Measurements from ENCODE around the gene CNTRL. TPM values are rescaled to one million over a fixed set of nuclear protein-coding genes. Genes with fewer than 3 reads are reported as not detected.

Gene CNTRL
- total RNA-seq, 1 experiment from 2014 or later = 11.6 TPM

- peaks cover 2 to 7% of the 10 kb centered on the region in 2 experiments; a peak in 2 of 5 replicates for H3K9me3 Mint-ChIP-seq
- no peak overlapping the region for H4K5ac ChIP-seq (ENCODE audit: insufficient read length, low read depth, low read length)
- H3K4me3 Mint-ChIP-seq = no peak overlapping the region
- no peaks in the 10 kb centered on the region for H4K20me1 ChIP-seq (ENCODE audit: control insufficient read depth, insufficient read depth, insufficient read length)
- H3K27ac Mint-ChIP-seq = no peak overlapping the region
- H4K8ac ChIP-seq (replicated peaks; ENCODE audit: insufficient read length, low read depth, low read length) = no peak overlapping the region
- H3K23me2 ChIP-seq (ENCODE audit: insufficient read length, low read depth, low read length, poor library complexity, severe bottlenecking) = no peaks in the 10 kb centered on the region
- no peak overlapping the region for H2AFZ ChIP-seq (ENCODE audit: low read length)
- no peak overlapping the region for H4K91ac ChIP-seq (ENCODE audit: insufficient read length, low read depth, low read length)
- no peak overlapping the region for H3T11ph ChIP-seq (ENCODE audit: low read length)
- H2BK15ac ChIP-seq (ENCODE audit: low read depth, low read length) = no peak overlapping the region
- WGBS (ENCODE audit: extremely low coverage, insufficient read length, low lambda C conversion rate) = no CpG with 5 or more reads among the region's 1 CpG
- H3K9me3 ChIP-seq (ENCODE audit: control insufficient read depth, low read depth, low read length) = no peaks in the 10 kb centered on the region
- no peaks in the 10 kb centered on the region for H3K79me2 ChIP-seq (ENCODE audit: insufficient read depth, low read length)
- no peak overlapping the region for H2BK12ac ChIP-seq (ENCODE audit: insufficient read length, low read depth, low read length)
- H3K9ac ChIP-seq (ENCODE audit: extremely low read depth, insufficient read length, low read length) = no peak overlapping the region
- H3K79me1 ChIP-seq (ENCODE audit: insufficient read depth, low read depth, low read length, poor library complexity, severe bottlenecking) = no peaks in the 10 kb centered on the region
- H2AK5ac ChIP-seq (ENCODE audit: insufficient read length, low read length) = no peak overlapping the region
- TF ChIP-seq CTCF (conservative IDR thresholded peaks at IDR 0.05) = no peak
- H3K23ac ChIP-seq (ENCODE audit: insufficient read length, low read depth, low read length) = no peak overlapping the region
- peaks cover 68% of the 10 kb centered on the region for H3K27me3 Mint-ChIP-seq (ENCODE audit: low read depth)
- 0 out of 4 replicates have a peak, but pooled peaks cover 3 to 5% of the 10 kb centered on the region in 2 experiments for H3K4me1 Mint-ChIP-seq
- H3K4me2 ChIP-seq (ENCODE audit: insufficient read depth, insufficient read length, low read length) = no peak overlapping the region
- no peak overlapping the region for H2BK20ac ChIP-seq (ENCODE audit: low read depth, low read length, poor library complexity, severe bottlenecking)
- peaks cover 0 to 2% (median 0%) of the 10 kb centered on the region in 3 experiments; a peak in 1 of 7 replicates for H3K36me3 Mint-ChIP-seq (ENCODE audit: insufficient read depth in 1 of 3, low read depth in 3 of 3)
- H3K4ac ChIP-seq (ENCODE audit: low read depth, low read length) = no peak overlapping the region
- no peak overlapping the region for H3K56ac ChIP-seq (ENCODE audit: insufficient read length, low read depth, low read length)
- no peak overlapping the region for H3K14ac ChIP-seq (ENCODE audit: insufficient read depth, low read length)
- no peak overlapping the region for H3K18ac ChIP-seq (ENCODE audit: insufficient read length, low read depth, low read length)
- no peak for DNase-seq
- H2BK120ac ChIP-seq (ENCODE audit: low read depth, low read length, poor library complexity, severe bottlenecking) = no peak overlapping the region
- no peaks in the 10 kb centered on the region for H3K4me1 ChIP-seq (ENCODE audit: insufficient read depth, low read length)
- H3K27me3 ChIP-seq (ENCODE audit: insufficient read depth, low read length) = peaks cover 11% of the 10 kb centered on the region
- H3K27ac ChIP-seq (ENCODE audit: insufficient read length, low read depth, low read length) = no peak overlapping the region
- H2BK5ac ChIP-seq (ENCODE audit: insufficient read length, low read length) = no peak overlapping the region
These were observed 7.9 kb upstream of the CNTRL start for GRCh38 chr9:121066850-121067249.
